CD8-positive, alpha-beta memory T cell (primary cell): ENCODE measurements around the gene HOXB5. TPM values are rescaled to one million over a fixed set of nuclear protein-coding genes. Genes with fewer than 3 reads are reported as not detected.

Experiments used
- CTCF ChIA-PET: fragments of 350-600 bp; sonication (Branson Sonifier 250); formaldehyde crosslinking; loops from one replicate; lab custom pipeline; 2021; ENCODE audit warnings: antibody characterized with exemption; lab: Charles Lee
- POLR2A ChIA-PET: fragments of 350-600 bp; sonication (Branson Sonifier 250); formaldehyde crosslinking; loops from one replicate; lab custom pipeline; 2021; ENCODE audit warnings: antibody characterized with exemption; lab: Charles Lee
- DNase-seq, 5 donors: peaks; one replicate each; pipeline versions ENCODE4 v3.0.0 to v3.0.0-alpha.2; 2020 to 2022; ENCODE audit warnings: mixed read lengths in 1 of 5
- H3K27ac ChIP-seq: one replicate; pipeline ENCODE4 v1.7.0; 2013; ENCODE audit warnings: low read depth, mild to moderate bottlenecking, low read length, moderate library complexity
- H3K27me3 ChIP-seq: 2 replicates; pipeline ENCODE4 v1.7.0; 2013; ENCODE audit warnings: low read length, mild to moderate bottlenecking; ENCODE audit not compliant: insufficient read depth, poor library complexity, severe bottlenecking
- H3K36me3 ChIP-seq: 2 replicates; pipeline ENCODE4 v1.7.0; 2013; ENCODE audit warnings: mild to moderate bottlenecking, low read length, moderate library complexity; ENCODE audit not compliant: insufficient read depth
- H3K4me1 ChIP-seq: 2 replicates; pipeline ENCODE4 v1.7.0; 2013; ENCODE audit warnings: mild to moderate bottlenecking, low read length, moderate library complexity; ENCODE audit not compliant: insufficient read depth
- H3K4me3 ChIP-seq: 2 replicates; pipeline ENCODE4 v1.7.0; 2013; ENCODE audit warnings: mild to moderate bottlenecking, low read length
- H3K9me3 ChIP-seq: 2 replicates; pipeline ENCODE4 v1.7.0; 2013; ENCODE audit warnings: mild to moderate bottlenecking, low read length
- H3K27ac Mint-ChIP-seq, 8 donors: one replicate each; pipeline ENCODE4 v1.8.0; 2020 to 2021; ENCODE audit warnings: mixed read lengths in 8 of 8, mild to moderate bottlenecking in 6 of 8, inconsistent platforms in 3 of 8, moderate library complexity in 3 of 8
- H3K27me3 Mint-ChIP-seq, 2 donors: one replicate each; pipeline ENCODE4 v1.8.0; 2020 to 2021; ENCODE audit warnings: mixed read lengths in 2 of 2, mild to moderate bottlenecking in 1 of 2, moderate library complexity in 1 of 2
- H3K36me3 Mint-ChIP-seq, 3 donors: one replicate each; pipeline ENCODE4 v1.8.0; 2020 to 2021; ENCODE audit warnings: mixed read lengths in 3 of 3, inconsistent platforms in 1 of 3, mild to moderate bottlenecking in 1 of 3
- H3K4me1 Mint-ChIP-seq, 3 donors: one replicate each; pipeline ENCODE4 v1.8.0; 2020 to 2021; ENCODE audit warnings: mixed read lengths in 3 of 3, inconsistent platforms in 1 of 3, mild to moderate bottlenecking in 1 of 3
- H3K4me3 Mint-ChIP-seq, 7 donors: one replicate each; pipeline ENCODE4 v1.8.0; 2020 to 2021; ENCODE audit warnings: mixed read lengths in 7 of 7, mild to moderate bottlenecking in 6 of 7, moderate library complexity in 4 of 7, inconsistent platforms in 2 of 7
- H3K9me3 Mint-ChIP-seq, 5 donors: one replicate each; pipeline ENCODE4 v1.8.0; 2020 to 2022; ENCODE audit warnings: mixed read lengths in 5 of 5, mild to moderate bottlenecking in 3 of 5, moderate library complexity in 2 of 5, inconsistent platforms in 1 of 5
- polyA plus RNA-seq: library from polyadenylated mRNA; unstranded; fragments of 300-500 nt; fragmentation: Illumina TruSeq; gene quantifications from one replicate; pipeline ENCODE4 v1.2.3, GENCODE V29; 2021
- total RNA-seq, 2 experiments: library from RNA; stranded (reverse); gene quantifications; one replicate each; pipeline ENCODE4 v1.2.3, GENCODE V29; 2021

The HOXB5 gene
- total and polyA plus RNA-seq, 3 experiments from 2014 or later, result not detected

DNA sequence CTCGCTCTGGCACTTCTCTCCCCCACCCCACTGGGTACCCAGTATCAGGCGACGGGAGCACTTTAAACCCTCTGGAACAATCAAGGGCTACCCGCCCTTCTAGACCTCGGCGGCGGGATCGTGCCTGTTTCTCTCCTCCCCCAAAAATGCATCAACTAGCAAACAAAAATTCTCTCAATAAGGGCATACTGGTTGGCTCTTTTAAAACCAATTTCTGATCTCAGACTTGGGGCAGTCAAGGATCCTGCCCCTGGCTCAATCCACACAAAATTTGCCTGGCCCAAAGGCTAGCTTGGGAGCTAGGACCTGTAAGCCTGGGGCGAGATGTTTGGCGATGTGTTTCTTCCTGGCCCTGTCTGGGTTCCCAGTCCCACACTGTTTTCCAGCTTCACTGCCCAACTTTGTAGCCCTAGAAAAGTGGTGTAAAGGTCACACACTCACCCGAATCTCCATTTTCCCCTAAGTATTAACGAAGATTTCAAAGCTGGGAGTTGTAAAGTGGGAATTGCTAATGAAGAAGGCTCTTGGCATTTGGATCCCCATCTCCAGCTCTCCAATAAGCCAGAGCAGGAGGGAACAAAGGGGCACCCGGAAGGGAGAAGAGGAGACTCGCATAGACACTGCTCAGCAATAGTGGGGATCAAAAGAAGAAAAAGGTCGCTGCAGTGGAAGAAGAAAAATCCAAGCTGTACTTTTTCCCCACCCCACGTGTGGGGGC, 34.3 kb downstream of the HOXB5 start:
- H3K27me3 Mint-ChIP-seq, result peaks cover 9 to 20% of the 10 kb centered on the region in 2 donors
- CTCF ChIA-PET, result interaction anchor here (0.6 to 2.0 kb wide), 5 partner anchors 12 to 223 kb away, joined by 3 to 6 read pairs (median 3); no protein-coding TSS in a partner anchor
- H3K4me1 ChIP-seq, result no peaks in the 10 kb centered on the region
- H3K9me3 ChIP-seq, result no peaks in the 10 kb centered on the region
- H3K27ac ChIP-seq, result no peak overlapping the region
- H3K27ac Mint-ChIP-seq, result no peak overlapping the region
- POLR2A ChIA-PET, result no interaction called here
- no peaks in the 10 kb centered on the region for H3K9me3 Mint-ChIP-seq
- no peak overlapping the region for H3K4me3 ChIP-seq
- H3K4me1 Mint-ChIP-seq, result peaks cover 6 to 25% (median 11%) of the 10 kb centered on the region in 3 donors
- H3K27me3 ChIP-seq, result no peaks in the 10 kb centered on the region
- no peak overlapping the region for H3K4me3 Mint-ChIP-seq
- H3K36me3 Mint-ChIP-seq, result peaks cover 0 to 3% (median 0%) of the 10 kb centered on the region in 3 donors
- DNase-seq, result peak in 1 of 5 donors; percentile 14
- H3K36me3 ChIP-seq, result no peaks in the 10 kb centered on the region

DNA sequence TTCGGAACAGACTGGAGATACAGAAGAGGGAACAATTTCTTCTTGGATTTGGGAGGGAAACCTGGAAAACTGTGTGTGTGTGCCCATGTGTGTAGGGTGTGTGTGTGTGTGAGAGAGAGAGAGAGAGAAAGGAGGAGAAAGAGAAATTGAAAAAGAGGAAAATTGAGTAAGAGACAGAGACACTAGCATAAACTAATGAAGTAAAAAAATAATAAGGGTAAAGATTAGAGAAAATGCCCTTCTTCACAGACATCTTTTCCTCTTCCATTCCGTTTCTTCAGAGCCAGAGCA, 34.8 kb downstream of the HOXB5 start:
- Mint-ChIP-seq H3K9me3 (no peaks in the 10 kb centered on the region), H3K4me3 (no peak overlapping the region), H3K27me3 (peaks cover 9 to 20% of the 10 kb centered on the region in 2 donors), H3K36me3 (peaks cover 0 to 3% (median 0%) of the 10 kb centered on the region in 3 donors), H3K27ac (peak overlapping the region in 1 of 8 donors; percentile 78), H3K4me1 (peaks cover 6 to 25% (median 11%) of the 10 kb centered on the region in 3 donors)
- no peaks in the 10 kb centered on the region for H3K27me3 ChIP-seq
- H3K36me3 ChIP-seq, result no peaks in the 10 kb centered on the region
- H3K4me3 ChIP-seq, result no peak overlapping the region
- DNase-seq, result no peak
- no peaks in the 10 kb centered on the region for H3K4me1 ChIP-seq
- no peak overlapping the region for H3K27ac ChIP-seq
- H3K9me3 ChIP-seq, result no peaks in the 10 kb centered on the region
- ChIA-PET POLR2A (no interaction called here), CTCF (no interaction called here)

DNA sequence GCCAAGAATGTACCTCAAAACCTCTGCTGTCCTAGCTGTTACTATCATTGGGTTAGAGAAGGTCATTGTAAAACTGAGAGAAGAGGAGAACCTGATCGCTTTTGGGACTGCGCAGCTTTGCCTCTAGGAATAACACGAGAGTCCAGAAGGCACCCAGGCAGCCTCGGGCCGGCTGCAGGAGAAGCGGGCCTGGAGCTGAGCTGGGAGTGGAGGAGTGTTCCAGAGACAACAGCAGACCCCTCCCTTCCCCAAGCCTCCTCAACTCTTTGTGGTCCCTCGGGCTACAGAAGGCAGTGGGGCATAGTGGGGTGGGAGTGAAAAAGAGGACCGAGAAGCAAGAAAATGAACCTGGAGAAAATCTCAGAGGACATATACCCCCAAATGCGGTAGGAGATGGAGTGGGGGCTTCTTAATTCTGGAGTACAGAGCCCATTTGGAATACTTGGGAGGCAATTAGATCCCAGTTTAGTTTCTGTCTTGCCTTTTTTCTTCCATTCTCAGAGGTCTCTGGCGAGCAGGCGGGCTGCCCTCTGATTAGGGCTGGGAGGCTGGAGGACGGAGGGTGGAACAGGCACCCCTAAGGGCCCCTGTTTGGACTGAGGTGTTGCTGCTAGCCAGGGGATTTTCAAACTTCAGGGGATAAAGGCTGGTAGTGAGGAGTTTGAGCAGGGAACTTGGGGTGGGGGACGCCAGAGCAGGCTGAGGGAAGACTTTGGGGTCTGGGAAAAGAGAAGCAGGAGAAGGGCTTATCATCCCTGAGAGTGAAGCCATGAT, 35.3 kb downstream of the HOXB5 start:
- no peak overlapping the region for H3K4me3 Mint-ChIP-seq
- Histone ChIP-seq H3K9me3 (no peaks in the 10 kb centered on the region), H3K4me3 (no peak overlapping the region), H3K36me3 (no peaks in the 10 kb centered on the region), H3K27ac (no peak overlapping the region), H3K27me3 (no peaks in the 10 kb centered on the region), H3K4me1 (no peaks in the 10 kb centered on the region)
- peaks cover 6 to 25% (median 11%) of the 10 kb centered on the region in 3 donors for H3K4me1 Mint-ChIP-seq
- ChIA-PET POLR2A (no interaction called here), CTCF (interaction anchor here (0.9 kb wide), 1 partner anchor 9 kb away, joined by 4 read pairs; no protein-coding TSS in a partner anchor)
- peak overlapping the region in 1 of 8 donors; percentile 78 for H3K27ac Mint-ChIP-seq
- H3K9me3 Mint-ChIP-seq, result no peaks in the 10 kb centered on the region
- H3K27me3 Mint-ChIP-seq, result peaks cover 9 to 20% of the 10 kb centered on the region in 2 donors
- peak in 1 of 5 donors; percentile 13 for DNase-seq
- peaks cover 0 to 5% (median 0%) of the 10 kb centered on the region in 3 donors for H3K36me3 Mint-ChIP-seq

DNA sequence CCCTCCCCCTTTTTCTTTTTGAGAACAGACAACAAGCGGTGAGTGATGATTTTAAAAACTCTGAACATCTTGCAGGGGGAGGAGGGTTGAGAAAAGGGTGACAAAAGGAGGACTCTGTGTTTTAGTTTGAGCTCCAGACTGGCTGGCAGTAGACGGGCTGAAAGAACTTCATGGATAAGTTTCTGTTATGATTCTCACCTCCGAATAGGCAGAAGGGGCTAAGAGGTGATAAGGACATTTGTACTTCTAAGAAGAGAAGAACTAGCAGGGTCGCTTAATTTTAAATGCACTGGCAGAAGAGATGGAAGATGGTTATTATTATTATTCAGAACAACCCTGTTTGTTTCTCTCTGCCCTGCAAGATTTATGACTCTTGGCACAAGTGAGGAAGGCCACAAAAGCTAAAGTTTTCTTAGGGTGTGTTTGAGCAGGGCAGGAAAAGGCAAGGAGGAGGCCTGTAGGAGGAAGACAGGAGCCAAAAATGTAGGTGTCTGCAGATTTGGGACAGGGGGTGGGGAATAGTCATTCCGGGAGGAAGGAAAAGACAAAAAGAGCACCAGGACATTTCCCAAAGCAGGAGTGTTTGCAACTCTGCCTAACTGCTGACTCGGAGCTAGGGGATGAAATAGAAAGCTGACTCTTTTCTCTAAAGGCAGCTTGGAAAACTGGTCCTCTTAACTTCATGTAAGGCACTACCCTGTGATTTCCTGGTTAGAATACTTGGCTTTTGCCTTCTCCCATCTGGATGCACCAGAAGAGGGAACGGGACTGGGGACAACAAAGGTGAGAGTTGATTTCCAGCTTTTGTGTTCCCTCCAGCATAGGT, 36.8 kb downstream of the HOXB5 start:
- H3K9me3 ChIP-seq, result no peaks in the 10 kb centered on the region
- H3K4me1 ChIP-seq, result no peaks in the 10 kb centered on the region
- POLR2A ChIA-PET, result no interaction called here
- peaks cover 0 to 7% (median 2%) of the 10 kb centered on the region in 3 donors for H3K36me3 Mint-ChIP-seq
- peaks cover 6 to 17% (median 8%) of the 10 kb centered on the region in 3 donors for H3K4me1 Mint-ChIP-seq
- peaks cover 9 to 19% of the 10 kb centered on the region in 2 donors for H3K27me3 Mint-ChIP-seq
- no peaks in the 10 kb centered on the region for H3K9me3 Mint-ChIP-seq
- no peak for DNase-seq
- no peaks in the 10 kb centered on the region for H3K36me3 ChIP-seq
- no peak overlapping the region for H3K27ac ChIP-seq
- H3K27ac Mint-ChIP-seq, result no peak overlapping the region
- peak overlapping the region in 1 of 7 donors; percentile 2 for H3K4me3 Mint-ChIP-seq
- CTCF ChIA-PET, result interaction anchor here (2.6 kb wide), 1 partner anchor 64 kb away, joined by 7 read pairs; no protein-coding TSS in a partner anchor
- H3K27me3 ChIP-seq, result no peaks in the 10 kb centered on the region
- no peak overlapping the region for H3K4me3 ChIP-seq

DNA sequence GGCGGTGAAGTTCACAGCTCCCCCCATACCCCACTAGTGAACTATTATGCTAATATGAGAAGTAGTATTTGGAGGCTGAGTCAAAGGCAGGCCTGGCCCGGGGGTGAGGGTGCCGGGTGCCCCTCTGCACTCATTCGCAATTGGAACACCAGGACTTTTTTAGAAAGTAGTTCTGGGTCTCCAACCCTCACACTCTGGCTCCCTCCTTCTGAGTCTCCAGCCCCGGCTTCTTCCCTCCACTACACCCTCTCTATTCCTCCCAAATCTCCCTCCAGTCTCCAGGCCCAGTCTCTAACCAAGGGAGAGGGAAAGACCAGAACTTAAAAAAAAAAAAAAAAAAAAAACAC, 37.4 kb downstream of the HOXB5 start:
- no peaks in the 10 kb centered on the region for H3K27me3 ChIP-seq
- no peaks in the 10 kb centered on the region for H3K36me3 ChIP-seq
- Mint-ChIP-seq H3K27me3 (peaks cover 9 to 16% of the 10 kb centered on the region in 2 donors), H3K4me3 (no peak overlapping the region), H3K9me3 (no peaks in the 10 kb centered on the region), H3K27ac (no peak overlapping the region), H3K4me1 (peaks cover 4 to 13% (median 6%) of the 10 kb centered on the region in 3 donors), H3K36me3 (peaks cover 0 to 7% (median 3%) of the 10 kb centered on the region in 3 donors)
- no peak overlapping the region for H3K27ac ChIP-seq
- no peak overlapping the region for H3K4me3 ChIP-seq
- no peak for DNase-seq
- CTCF ChIA-PET, result interaction anchor here (2.6 kb wide), 1 partner anchor 63 kb away, joined by 7 read pairs; no protein-coding TSS in a partner anchor
- H3K9me3 ChIP-seq, result no peaks in the 10 kb centered on the region
- H3K4me1 ChIP-seq, result no peaks in the 10 kb centered on the region
- POLR2A ChIA-PET, result no interaction called here

DNA sequence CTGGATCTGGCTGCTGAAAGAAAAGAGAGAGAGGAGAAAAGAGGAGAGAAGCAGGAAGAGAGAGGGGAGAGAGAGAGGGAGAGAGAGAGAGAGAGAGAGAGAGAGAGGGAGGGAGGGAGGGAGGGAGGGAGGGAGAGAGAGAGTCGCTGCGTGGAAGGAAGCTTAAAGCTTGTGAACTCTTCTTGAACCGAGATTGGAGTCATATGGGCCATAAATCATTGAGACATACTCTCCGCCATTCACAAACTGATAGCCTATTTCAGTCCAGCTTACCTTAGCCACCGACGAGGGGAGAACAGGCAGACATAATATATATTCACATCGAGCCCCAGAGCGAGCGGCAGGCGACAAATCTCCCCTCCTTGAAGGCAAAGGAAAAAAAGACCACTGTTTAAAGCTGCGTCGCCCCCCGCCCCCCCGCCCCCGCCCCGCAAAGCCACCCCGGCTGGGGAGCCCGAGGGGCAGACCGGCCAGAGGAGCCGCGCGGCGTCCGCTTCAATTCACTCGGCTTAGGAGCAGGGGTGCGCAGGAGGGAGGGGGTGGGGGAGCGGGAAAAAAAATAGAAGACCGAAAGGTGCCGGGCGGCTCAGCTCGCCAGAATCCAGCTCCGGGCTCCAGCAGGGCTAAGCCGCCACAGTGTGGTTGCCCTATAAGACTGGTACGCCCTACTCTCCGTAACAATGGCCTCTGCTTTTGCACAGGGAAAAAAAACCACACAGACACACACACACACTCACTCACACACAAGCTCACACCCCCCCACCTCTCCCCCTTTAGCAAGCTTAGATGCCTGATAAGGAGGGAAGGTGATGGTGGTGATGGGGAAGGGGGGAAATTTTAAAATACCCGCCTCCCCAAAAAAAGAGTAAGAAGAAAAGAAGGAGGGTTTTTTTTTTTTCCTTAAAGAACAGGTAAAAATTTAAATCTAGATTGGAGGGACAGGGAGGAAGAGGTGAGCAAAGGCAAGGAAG, 38.0 kb downstream of the HOXB5 start:
- Mint-ChIP-seq H3K27me3 (peaks cover 9 to 14% of the 10 kb centered on the region in 2 donors), H3K9me3 (no peaks in the 10 kb centered on the region), H3K36me3 (peaks cover 0 to 6% (median 4%) of the 10 kb centered on the region in 3 donors), H3K4me1 (peaks cover 4 to 13% (median 6%) of the 10 kb centered on the region in 3 donors), H3K27ac (peak overlapping the region in 6 of 8 donors; percentile 30 to 91 (median 68)), H3K4me3 (peak overlapping the region; percentile 75 to 88 (median 83))
- Histone ChIP-seq H3K4me3 (no peak overlapping the region), H3K4me1 (no peaks in the 10 kb centered on the region), H3K27ac (no peak overlapping the region), H3K27me3 (no peaks in the 10 kb centered on the region), H3K9me3 (no peaks in the 10 kb centered on the region), H3K36me3 (no peaks in the 10 kb centered on the region)
- ChIA-PET CTCF (interaction anchor here (1.0 to 2.6 kb wide), 2 partner anchors 12 to 62 kb away, joined by 4 to 7 read pairs; no protein-coding TSS in a partner anchor), POLR2A (no interaction called here)
- DNase-seq, result peak in 1 of 5 donors; percentile 26
